Astrocyte (in vitro differentiated cells and primary cell): Measurements from ENCODE around the gene RABGAP1L. TPM values are rescaled to one million over a fixed set of nuclear protein-coding genes. Genes with fewer than 3 reads are reported as not detected.

ENCODE experiments used
- DNase-seq: peaks from one replicate; pipeline ENCODE4 v3.0.0-alpha.2; 2010; ENCODE audit warnings: low read depth
- FAIRE-seq: peaks from 2 replicates; lab custom pipeline; 2011; peaks lifted over from hg19 to GRCh38; lab: Jason Lieb, UNC
- H2AFZ ChIP-seq: 2 replicates; pipeline ENCODE4 v1.6.0; 2012; ENCODE audit warnings: low read depth, low read length, inconsistent platforms
- H3K27ac ChIP-seq: 2 replicates; pipeline ENCODE4 v1.5.1; 2011; ENCODE audit warnings: low read depth, low read length, inconsistent platforms
- H3K27me3 ChIP-seq: 2 replicates; pipeline ENCODE4 v1.6.0; 2011; ENCODE audit warnings: low read length, inconsistent platforms; ENCODE audit not compliant: insufficient read depth
- H3K36me3 ChIP-seq: 2 replicates; pipeline ENCODE4 v1.5.1; 2011; ENCODE audit warnings: low read length, inconsistent platforms; ENCODE audit not compliant: insufficient read depth
- H3K4me1 ChIP-seq: 2 replicates; pipeline ENCODE4 v1.5.1; 2011; ENCODE audit warnings: low read length, inconsistent platforms; ENCODE audit not compliant: insufficient read depth
- H3K4me2 ChIP-seq: 2 replicates; pipeline ENCODE4 v1.6.0; 2012; ENCODE audit warnings: low read length, inconsistent platforms
- H3K4me3 ChIP-seq: 2 replicates; pipeline ENCODE4 v1.5.1; 2011; ENCODE audit warnings: low read depth, mild to moderate bottlenecking, low read length, inconsistent platforms; ENCODE audit not compliant: insufficient read depth
- H3K79me2 ChIP-seq: 2 replicates; pipeline ENCODE4 v1.6.0; 2012; ENCODE audit warnings: mild to moderate bottlenecking, low read length, inconsistent platforms; ENCODE audit not compliant: insufficient read depth
- H3K9ac ChIP-seq: 2 replicates; pipeline ENCODE4 v1.6.0; 2012; ENCODE audit warnings: mild to moderate bottlenecking, low read length, inconsistent platforms
- H3K9me3 ChIP-seq: 2 replicates; pipeline ENCODE4 v1.5.1; 2012; ENCODE audit warnings: low read depth, mild to moderate bottlenecking, low read length, inconsistent platforms; ENCODE audit not compliant: insufficient read depth
- H4K20me1 ChIP-seq: 2 replicates; pipeline ENCODE4 v1.6.0; 2012; ENCODE audit warnings: low read length, inconsistent platforms; ENCODE audit not compliant: insufficient read depth
- H3K27ac Mint-ChIP-seq: one replicate; pipeline ENCODE4 v1.8.0; 2021; ENCODE audit warnings: mild to moderate bottlenecking, mixed read lengths; ENCODE audit not compliant: unreplicated experiment
- H3K27me3 Mint-ChIP-seq: one replicate; pipeline ENCODE4 v1.8.0; 2021; ENCODE audit warnings: low read depth, mixed read lengths; ENCODE audit not compliant: unreplicated experiment
- H3K36me3 Mint-ChIP-seq: one replicate; pipeline ENCODE4 v1.8.0; 2021; ENCODE audit warnings: low read depth, mixed read lengths; ENCODE audit not compliant: unreplicated experiment
- H3K4me1 Mint-ChIP-seq: one replicate; pipeline ENCODE4 v1.8.0; 2021; ENCODE audit warnings: low read depth, mixed read lengths; ENCODE audit not compliant: unreplicated experiment
- H3K4me3 Mint-ChIP-seq: one replicate; pipeline ENCODE4 v1.8.0; 2021; ENCODE audit warnings: mild to moderate bottlenecking, moderate library complexity, mixed read lengths; ENCODE audit not compliant: unreplicated experiment
- H3K9me3 Mint-ChIP-seq: one replicate; pipeline ENCODE4 v1.8.0; 2021; ENCODE audit warnings: mild to moderate bottlenecking, mixed read lengths; ENCODE audit not compliant: unreplicated experiment
- EZH2 ChIP-seq: IDR thresholded peaks from 2 replicates; pipeline ENCODE4 v1.6.1; 2012; ENCODE audit warnings: mild to moderate bottlenecking, low read length, inconsistent platforms; ENCODE audit not compliant: insufficient read depth
- total RNA-seq: library from RNA; stranded (reverse); gene quantifications from 2 replicates; pipeline ENCODE4 v1.2.1, GENCODE V29; 2021
- TF ChIP-seq, protein P1 (sequence below): IDR thresholded peaks from 2 replicates; pipeline ENCODE4 v1.5.1; 2011; ENCODE audit warnings: low read depth, mild to moderate bottlenecking, inconsistent platforms, low read length, moderate library complexity; ENCODE audit not compliant: insufficient read depth

Gene RABGAP1L
- total RNA-seq, 1 donor from 2014 or later = 40.2 TPM

DNA sequence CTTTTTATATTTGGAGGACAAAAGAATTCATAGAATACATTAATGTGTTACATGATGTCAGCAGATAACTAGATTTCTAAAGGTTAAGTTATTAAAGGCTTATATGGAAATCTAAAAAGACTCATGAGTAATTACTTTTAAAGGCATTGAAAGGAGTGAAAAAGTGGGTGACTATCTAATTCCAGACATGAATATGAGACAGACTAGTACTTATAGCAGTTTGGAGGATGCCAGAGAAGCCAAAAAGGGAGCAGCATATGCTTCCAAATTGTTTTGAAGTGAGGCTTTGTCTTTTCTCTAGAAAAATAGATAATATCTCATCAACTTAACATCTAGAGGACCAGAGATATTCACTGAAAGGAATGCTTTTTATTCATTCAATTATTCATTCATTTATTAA lies 564.9 kb downstream of the RABGAP1L start:
- TF ChIP-seq EZH2 = no peak
- TF ChIP-seq, protein P1, sequence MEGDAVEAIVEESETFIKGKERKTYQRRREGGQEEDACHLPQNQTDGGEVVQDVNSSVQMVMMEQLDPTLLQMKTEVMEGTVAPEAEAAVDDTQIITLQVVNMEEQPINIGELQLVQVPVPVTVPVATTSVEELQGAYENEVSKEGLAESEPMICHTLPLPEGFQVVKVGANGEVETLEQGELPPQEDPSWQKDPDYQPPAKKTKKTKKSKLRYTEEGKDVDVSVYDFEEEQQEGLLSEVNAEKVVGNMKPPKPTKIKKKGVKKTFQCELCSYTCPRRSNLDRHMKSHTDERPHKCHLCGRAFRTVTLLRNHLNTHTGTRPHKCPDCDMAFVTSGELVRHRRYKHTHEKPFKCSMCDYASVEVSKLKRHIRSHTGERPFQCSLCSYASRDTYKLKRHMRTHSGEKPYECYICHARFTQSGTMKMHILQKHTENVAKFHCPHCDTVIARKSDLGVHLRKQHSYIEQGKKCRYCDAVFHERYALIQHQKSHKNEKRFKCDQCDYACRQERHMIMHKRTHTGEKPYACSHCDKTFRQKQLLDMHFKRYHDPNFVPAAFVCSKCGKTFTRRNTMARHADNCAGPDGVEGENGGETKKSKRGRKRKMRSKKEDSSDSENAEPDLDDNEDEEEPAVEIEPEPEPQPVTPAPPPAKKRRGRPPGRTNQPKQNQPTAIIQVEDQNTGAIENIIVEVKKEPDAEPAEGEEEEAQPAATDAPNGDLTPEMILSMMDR = no peak
- Mint-ChIP-seq H3K4me1 (no peaks in the 10 kb centered on the region), H3K27ac (no peak overlapping the region), H3K36me3 (peaks cover 4% of the 10 kb centered on the region), H3K9me3 (no peaks in the 10 kb centered on the region), H3K27me3 (no peaks in the 10 kb centered on the region), H3K4me3 (no peak overlapping the region)
- FAIRE-seq = no peak
- no peak overlapping the region for H3K9ac ChIP-seq
- DNase-seq = no peak
- no peaks in the 10 kb centered on the region for H4K20me1 ChIP-seq
- H3K4me1 ChIP-seq = no peaks in the 10 kb centered on the region
- H3K79me2 ChIP-seq = no peaks in the 10 kb centered on the region
- H3K4me2 ChIP-seq = no peak overlapping the region
- H3K27me3 ChIP-seq = no peaks in the 10 kb centered on the region
- H3K4me3 ChIP-seq = no peak overlapping the region
- H3K27ac ChIP-seq = no peak overlapping the region
- H3K36me3 ChIP-seq = no peaks in the 10 kb centered on the region
- no peak overlapping the region for H2AFZ ChIP-seq
- no peaks in the 10 kb centered on the region for H3K9me3 ChIP-seq

DNA sequence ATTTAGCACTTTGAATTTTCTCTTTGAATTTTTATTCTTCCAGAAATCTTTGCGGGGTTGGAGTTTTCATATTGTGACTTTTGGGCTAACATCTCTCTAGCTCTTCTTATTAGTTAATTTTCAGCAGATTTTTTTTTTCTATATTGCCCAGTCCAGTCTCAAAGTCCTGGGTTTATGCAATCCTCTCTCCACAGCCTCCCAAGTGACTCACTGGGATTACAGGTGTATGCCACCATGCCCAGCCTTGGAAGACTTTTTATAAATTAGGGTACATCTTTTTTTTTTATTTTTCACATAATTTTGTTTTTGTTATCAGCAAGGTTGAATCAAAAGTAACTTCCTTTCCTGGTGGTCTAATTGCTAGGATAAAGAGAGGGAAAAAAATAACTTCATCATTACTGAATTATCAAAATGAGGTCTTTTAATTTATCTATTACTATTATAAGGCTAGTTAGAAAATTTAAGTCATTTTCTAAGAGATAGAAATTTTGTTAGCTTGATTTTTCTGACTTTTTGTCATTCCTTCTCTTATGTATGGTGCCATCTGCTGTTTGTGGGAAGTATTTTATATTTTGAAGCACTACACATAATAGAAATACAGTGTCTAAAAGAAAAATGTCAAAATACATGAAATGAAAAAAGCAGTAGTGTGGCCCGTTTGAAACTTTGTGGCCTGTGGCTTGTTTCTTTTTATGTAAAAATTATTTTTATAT lies 567.0 kb downstream of the RABGAP1L start:
- no peaks in the 10 kb centered on the region for H3K36me3 Mint-ChIP-seq
- H3K4me1 ChIP-seq = no peaks in the 10 kb centered on the region
- H4K20me1 ChIP-seq = no peaks in the 10 kb centered on the region
- no peak overlapping the region for H2AFZ ChIP-seq
- no peaks in the 10 kb centered on the region for H3K27me3 Mint-ChIP-seq
- H3K36me3 ChIP-seq = no peaks in the 10 kb centered on the region
- no peaks in the 10 kb centered on the region for H3K9me3 ChIP-seq
- H3K4me1 Mint-ChIP-seq = no peaks in the 10 kb centered on the region
- H3K4me2 ChIP-seq = no peak overlapping the region
- no peak overlapping the region for H3K27ac ChIP-seq
- H3K4me3 ChIP-seq = no peak overlapping the region
- no peaks in the 10 kb centered on the region for H3K27me3 ChIP-seq
- no peaks in the 10 kb centered on the region for H3K79me2 ChIP-seq
- TF ChIP-seq, protein P1 = peak; percentile 41
- TF ChIP-seq EZH2 = no peak
- DNase-seq (peak; percentile 10), FAIRE-seq (no peak)
- H3K9ac ChIP-seq = no peak overlapping the region
- no peak overlapping the region for H3K4me3 Mint-ChIP-seq
- no peaks in the 10 kb centered on the region for H3K9me3 Mint-ChIP-seq
- no peak overlapping the region for H3K27ac Mint-ChIP-seq

DNA sequence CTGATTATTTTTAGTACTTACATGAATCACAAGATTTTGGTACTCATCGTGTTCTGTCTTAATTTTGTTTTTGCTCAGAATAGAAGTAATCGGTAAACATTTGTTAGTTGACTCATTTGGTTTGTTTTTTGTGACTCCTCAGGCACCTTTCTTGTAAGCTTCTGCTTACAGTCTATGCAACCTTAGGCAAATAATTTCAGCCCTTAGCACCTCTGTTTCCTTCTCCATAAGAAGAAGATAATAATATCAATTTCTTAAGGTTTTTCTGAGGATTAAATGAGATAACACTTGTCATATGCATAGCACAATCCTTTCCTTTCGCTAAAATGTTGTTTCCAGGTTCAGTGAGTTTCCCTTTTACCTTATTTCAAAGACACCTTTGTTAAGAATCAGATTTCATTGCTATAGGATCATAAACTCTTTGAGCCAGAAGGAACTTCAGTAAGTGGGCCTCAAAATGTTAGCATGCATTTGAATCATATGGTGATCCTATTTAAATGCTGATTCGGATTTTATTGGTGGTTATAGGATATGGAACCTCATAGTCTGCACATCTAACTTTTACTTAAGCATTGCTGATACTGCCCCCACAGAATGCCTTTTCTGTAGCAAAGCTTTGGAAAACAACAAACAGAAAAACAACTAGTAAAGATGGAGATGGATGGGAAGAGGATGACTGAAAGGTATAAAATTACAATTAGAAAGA lies 567.7 kb downstream of the RABGAP1L start:
- Histone ChIP-seq H3K4me3 (no peak overlapping the region), H3K9ac (no peak overlapping the region), H3K4me2 (no peak overlapping the region), H3K9me3 (no peaks in the 10 kb centered on the region), H2AFZ (no peak overlapping the region), H3K36me3 (no peaks in the 10 kb centered on the region), H3K4me1 (no peaks in the 10 kb centered on the region), H3K79me2 (no peaks in the 10 kb centered on the region), H4K20me1 (no peaks in the 10 kb centered on the region), H3K27ac (no peak overlapping the region), H3K27me3 (no peaks in the 10 kb centered on the region)
- Mint-ChIP-seq H3K27me3 (peaks cover 1% of the 10 kb centered on the region), H3K4me3 (no peak overlapping the region), H3K36me3 (no peaks in the 10 kb centered on the region), H3K27ac (no peak overlapping the region), H3K9me3 (no peaks in the 10 kb centered on the region), H3K4me1 (no peaks in the 10 kb centered on the region)
- FAIRE-seq (no peak), DNase-seq (no peak)
- TF ChIP-seq EZH2 = no peak
- TF ChIP-seq, protein P1 = peak; percentile 2
